Kidney (tissue), 14 donors: ENCODE measurements around the gene RAET1L. TPM values are rescaled to one million over a fixed set of nuclear protein-coding genes. Genes with fewer than 3 reads are reported as not detected.
A peak's percentile ranks its signal among the peaks of the same experiment; 100 is the strongest.
"Not testable (repeated sequence)": the region's sequence is repeated elsewhere in the genome, so short reads cannot be mapped to it uniquely, and the experiment has no call there.

Source experiments
- DNase-seq, 5 donors: peaks; one replicate each; pipeline ENCODE4 v3.0.0-alpha.2; 2013 to 2020
- FAIRE-seq: peaks from 2 replicates; lab custom pipeline; 2012; peaks lifted over from hg19 to GRCh38; lab: Jason Lieb, UNC
- H3K27ac ChIP-seq, 2 donors: one replicate each; pipeline ENCODE4 v1.7.0; 2013; ENCODE audit warnings: low read depth in 2 of 2, low read length in 2 of 2, inconsistent platforms in 1 of 2
- H3K27me3 ChIP-seq: one replicate; pipeline ENCODE4 v1.7.1; 2013; ENCODE audit warnings: low read length, inconsistent platforms; ENCODE audit not compliant: control insufficient read depth, insufficient read depth
- H3K36me3 ChIP-seq, 3 donors: one replicate each; pipeline versions ENCODE4 v1.7.0 to v1.7.1; 2013; ENCODE audit warnings: low read length in 3 of 3, control low read depth in 1 of 3, inconsistent platforms in 1 of 3; ENCODE audit not compliant: insufficient read depth in 3 of 3, control insufficient read depth in 2 of 3
- H3K4me1 ChIP-seq, 3 donors: one replicate each; pipeline versions ENCODE4 v1.7.0 to v1.7.1; 2013; ENCODE audit warnings: low read length in 3 of 3, inconsistent platforms in 1 of 3, low read depth in 1 of 3; ENCODE audit not compliant: control insufficient read depth in 2 of 3, insufficient read depth in 2 of 3
- H3K4me3 ChIP-seq, 3 donors: one replicate each; pipeline versions ENCODE4 v1.7.0 to v1.8.1; 2013; ENCODE audit warnings: low read length in 3 of 3, control low read depth in 1 of 3, inconsistent platforms in 1 of 3
- H3K9ac ChIP-seq, 3 donors: one replicate each; pipeline versions ENCODE4 v1.7.0 to v1.7.1; 2013; ENCODE audit warnings: low read length in 3 of 3, control low read depth in 1 of 3, inconsistent platforms in 1 of 3
- H3K9me3 ChIP-seq, 3 donors: one replicate each; pipeline versions ENCODE4 v1.7.0 to v1.7.1; 2013; ENCODE audit warnings: low read length in 3 of 3, control low read depth in 1 of 3, inconsistent platforms in 1 of 3; ENCODE audit not compliant: control insufficient read depth in 2 of 3, insufficient read depth in 1 of 3
- intact Hi-C: fragments of 100-400 bp; cut with DNase I; formaldehyde crosslinking; loops from one replicate; pipeline ENCODE4 v1.11.1; 2022
- polyA plus RNA-seq: library from polyadenylated mRNA; stranded (reverse); fragments of 350-450 nt; fragmentation: Illumina TruSeq; extraction: RNeasy Lipid Tissue Mini Kit (QIAGEN cat#74804); gene quantifications from one replicate; pipeline ENCODE4 v1.2.3, GENCODE V29; 2014; ENCODE audit warnings: low read depth, low replicate concordance; ENCODE audit not compliant: insufficient read depth
- total RNA-seq: library from RNA; stranded (reverse); fragmentation: NEBNext Ultra II Directional; extraction: Animal tissue kit (Norgen Biotek cat#: 25700); gene quantifications from one replicate; pipeline ENCODE4 v1.2.1, GENCODE V29; 2021
- TF ChIP-seq, protein P1 (sequence below): IDR thresholded peaks from 3 replicates; pipeline ENCODE4 v1.5.1; 2012; ENCODE audit warnings: mild to moderate bottlenecking, moderate library complexity, borderline replicate concordance; ENCODE audit not compliant: insufficient read depth; ENCODE audit errors: extremely low read depth
- donor health status: control.
- donor health status: control.
- donor health status: control.
- donor health status: control.
- donor health status: control.
- donor health status: DM: yes; HTN: yes; CAD: no.
- donor health status: Normal renal cell carcinoma (clear cell type).

The RAET1L gene
- total and polyA plus RNA-seq, 2 donors from 2014 or later, result 3.3 TPM; not detected in 1

DNA sequence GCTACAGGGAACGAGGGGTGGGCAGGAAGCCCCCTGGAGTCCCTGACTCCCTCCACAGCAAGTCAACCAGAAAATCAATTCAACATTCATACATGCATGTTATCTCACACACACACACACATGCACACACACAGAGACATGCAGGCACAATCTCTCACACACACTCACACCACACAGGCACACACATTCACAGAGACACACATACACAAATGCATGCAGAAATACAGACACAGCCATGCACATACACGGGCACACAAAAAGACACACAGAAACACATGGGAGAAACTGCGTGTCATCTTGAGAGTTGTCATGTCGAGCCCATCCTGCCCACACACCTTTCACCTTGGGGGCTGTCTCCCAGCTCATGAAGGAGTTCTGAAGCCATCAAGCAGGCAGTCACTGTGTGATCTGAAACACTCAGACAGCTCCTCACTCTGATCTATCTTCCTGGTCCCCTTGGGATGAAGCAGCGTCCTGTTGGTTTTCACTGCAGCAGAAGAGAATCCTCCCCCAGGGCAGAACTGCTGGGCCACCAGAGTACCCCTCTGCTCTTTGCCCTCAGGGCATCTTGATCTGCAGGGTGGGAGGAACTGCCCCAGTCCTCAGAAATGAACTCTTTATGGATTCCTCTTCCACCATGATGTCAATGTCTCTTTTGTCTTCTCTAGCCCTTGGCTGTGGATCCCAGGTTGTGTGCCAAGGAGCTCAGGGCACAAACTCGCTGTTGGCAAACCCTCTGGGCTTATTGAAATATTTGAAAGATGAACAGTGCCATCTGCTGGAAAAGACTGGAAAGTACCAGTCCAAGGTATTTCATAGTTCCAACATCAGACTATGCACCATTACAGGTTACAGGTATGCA lies 8.8 kb downstream of the RAET1L start:
- FAIRE-seq (no peak), DNase-seq (peak in 3 of 5 donors; percentile 64 to 84 (median 84))
- H3K9me3 ChIP-seq, result no peaks in the 10 kb centered on the region
- no peak overlapping the region for H3K27ac ChIP-seq
- H3K36me3 ChIP-seq, result no peaks in the 10 kb centered on the region
- TF ChIP-seq, protein P1, sequence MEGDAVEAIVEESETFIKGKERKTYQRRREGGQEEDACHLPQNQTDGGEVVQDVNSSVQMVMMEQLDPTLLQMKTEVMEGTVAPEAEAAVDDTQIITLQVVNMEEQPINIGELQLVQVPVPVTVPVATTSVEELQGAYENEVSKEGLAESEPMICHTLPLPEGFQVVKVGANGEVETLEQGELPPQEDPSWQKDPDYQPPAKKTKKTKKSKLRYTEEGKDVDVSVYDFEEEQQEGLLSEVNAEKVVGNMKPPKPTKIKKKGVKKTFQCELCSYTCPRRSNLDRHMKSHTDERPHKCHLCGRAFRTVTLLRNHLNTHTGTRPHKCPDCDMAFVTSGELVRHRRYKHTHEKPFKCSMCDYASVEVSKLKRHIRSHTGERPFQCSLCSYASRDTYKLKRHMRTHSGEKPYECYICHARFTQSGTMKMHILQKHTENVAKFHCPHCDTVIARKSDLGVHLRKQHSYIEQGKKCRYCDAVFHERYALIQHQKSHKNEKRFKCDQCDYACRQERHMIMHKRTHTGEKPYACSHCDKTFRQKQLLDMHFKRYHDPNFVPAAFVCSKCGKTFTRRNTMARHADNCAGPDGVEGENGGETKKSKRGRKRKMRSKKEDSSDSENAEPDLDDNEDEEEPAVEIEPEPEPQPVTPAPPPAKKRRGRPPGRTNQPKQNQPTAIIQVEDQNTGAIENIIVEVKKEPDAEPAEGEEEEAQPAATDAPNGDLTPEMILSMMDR, result peak; percentile 61
- H3K27me3 ChIP-seq, result peaks cover 31% of the 10 kb centered on the region
- no peaks in the 10 kb centered on the region for H3K4me1 ChIP-seq
- no peak overlapping the region for H3K4me3 ChIP-seq
- intact Hi-C loops, result loop anchor here (5.0 kb wide), 1 partner anchor 84 kb away; no protein-coding TSS in a partner anchor
- H3K9ac ChIP-seq, result no peak overlapping the region

DNA sequence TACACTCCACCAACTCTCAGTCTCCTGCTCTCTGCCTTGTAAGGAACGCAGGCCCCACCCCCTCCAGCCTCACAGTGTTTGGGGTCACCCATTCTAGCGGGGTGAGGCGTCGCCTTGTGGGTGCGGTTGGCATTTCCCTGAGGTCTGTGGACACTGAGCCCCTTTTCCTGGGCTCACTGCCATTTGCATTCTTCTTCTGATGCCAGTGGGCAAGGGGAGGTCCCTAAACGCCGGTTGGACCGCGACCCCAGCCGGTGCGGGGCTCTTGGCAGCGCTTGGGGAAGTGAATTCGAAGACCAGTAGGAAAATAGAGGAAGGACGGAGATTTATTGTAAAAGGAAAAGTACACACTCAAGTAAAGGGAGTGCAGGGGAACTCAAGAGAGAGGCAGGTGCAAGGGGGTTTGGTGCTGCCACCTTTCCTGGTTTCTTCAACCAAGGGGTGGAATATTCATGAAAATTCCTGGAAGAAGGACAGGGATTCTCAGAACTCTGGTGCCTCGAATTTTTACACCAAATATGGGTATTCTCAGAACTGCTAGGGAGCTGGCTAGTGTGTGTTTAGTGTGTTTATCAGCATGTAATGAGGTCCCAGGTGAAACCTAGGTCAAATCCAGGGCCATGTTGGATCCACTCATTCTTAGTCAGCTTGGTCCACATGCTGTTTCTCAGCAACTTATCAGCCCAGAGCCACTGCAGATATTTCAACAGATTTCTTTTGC lies 9.9 kb downstream of the RAET1L start:
- intact Hi-C loops, result loop anchor here (5.0 kb wide), 1 partner anchor 83 kb away; no protein-coding TSS in a partner anchor
- not testable (repeated sequence) for H3K9me3 ChIP-seq, H3K9ac ChIP-seq, FAIRE-seq, DNase-seq, H3K27ac ChIP-seq, H3K4me1 ChIP-seq, H3K4me3 ChIP-seq, H3K36me3 ChIP-seq
- H3K27me3 ChIP-seq, result peaks cover 35% of the 10 kb centered on the region

GRCh38 chr6:150014623-150015280 lies 10.6 kb downstream of the RAET1L start:
- peaks cover 40% of the 10 kb centered on the region for H3K27me3 ChIP-seq
- not testable (repeated sequence) for H3K9me3 ChIP-seq, H3K36me3 ChIP-seq, FAIRE-seq, H3K9ac ChIP-seq, DNase-seq, H3K4me1 ChIP-seq, H3K27ac ChIP-seq, H3K4me3 ChIP-seq
- intact Hi-C loops, result loop anchor here (5.0 kb wide), 1 partner anchor 82 kb away; no protein-coding TSS in a partner anchor

GRCh38 chr6:150013785-150014622 lies 11.3 kb downstream of the RAET1L start:
- H3K4me3 ChIP-seq, DNase-seq, H3K36me3 ChIP-seq, FAIRE-seq, H3K9me3 ChIP-seq, H3K27ac ChIP-seq, H3K4me1 ChIP-seq, H3K9ac ChIP-seq, intact Hi-C loops: not testable (repeated sequence)
- H3K27me3 ChIP-seq, result peaks cover 44% of the 10 kb centered on the region

GRCh38 chr6:150012846-150013784 lies 12.2 kb downstream of the RAET1L start:
- FAIRE-seq, H3K36me3 ChIP-seq, intact Hi-C loops, DNase-seq, H3K9me3 ChIP-seq, H3K9ac ChIP-seq, H3K4me1 ChIP-seq, H3K4me3 ChIP-seq, H3K27ac ChIP-seq: not testable (repeated sequence)
- peaks cover 48% of the 10 kb centered on the region for H3K27me3 ChIP-seq
